Fibroblast of lung (primary cell): ENCODE measurements around the gene TPM4. TPM values are rescaled to one million over a fixed set of nuclear protein-coding genes. Genes with fewer than 3 reads are reported as not detected.

Experiments used
- DNase-seq, 2 donors: peaks; one replicate each; pipeline versions ENCODE4 v3.0.0 to v3.0.0-alpha.2; 2010; ENCODE audit warnings: low read depth in 2 of 2
- H2AFZ ChIP-seq: 2 replicates; pipeline ENCODE4 v1.5.1; 2012; ENCODE audit warnings: low read length, control low read depth, inconsistent platforms
- H3K27ac ChIP-seq: 2 replicates; pipeline ENCODE4 v1.5.1; 2011; ENCODE audit warnings: low read length, control low read depth; ENCODE audit not compliant: insufficient read depth
- H3K27me3 ChIP-seq: 2 replicates; pipeline ENCODE4 v1.5.1; 2011; ENCODE audit warnings: mild to moderate bottlenecking, low read length; ENCODE audit not compliant: control insufficient read depth, insufficient read depth
- H3K36me3 ChIP-seq: 2 replicates; pipeline ENCODE4 v1.5.1; 2011; ENCODE audit warnings: low read length; ENCODE audit not compliant: control insufficient read depth, insufficient read depth
- H3K4me1 ChIP-seq: 2 replicates; pipeline ENCODE4 v1.5.1; 2011; ENCODE audit warnings: low read length; ENCODE audit not compliant: control insufficient read depth, insufficient read depth; ENCODE audit errors: extremely low read depth
- H3K4me2 ChIP-seq: 2 replicates; pipeline ENCODE4 v1.5.1; 2011; ENCODE audit warnings: low read length, control low read depth; ENCODE audit not compliant: insufficient read depth; ENCODE audit errors: extremely low read depth
- H3K4me3 ChIP-seq, 4 experiments: fragments of 200-600 bp in 1 of 4; sonication (generic) in 1 of 4; replicated peaks in 1 of 4; 2 replicates each; pipeline ENCODE4 v1.5.1; 2011 to 2016; ENCODE audit warnings: low read length in 4 of 4, low read depth in 3 of 4, mild to moderate bottlenecking in 3 of 4, control low read depth in 2 of 4, inconsistent platforms in 1 of 4, mixed read lengths in 1 of 4; ENCODE audit not compliant: insufficient read depth in 1 of 4; ENCODE audit errors: control extremely low read depth in 1 of 4
- H3K79me2 ChIP-seq: 2 replicates; pipeline ENCODE4 v1.5.1; 2012; ENCODE audit warnings: mild to moderate bottlenecking, low read length, inconsistent platforms; ENCODE audit not compliant: control insufficient read depth, insufficient read depth
- H3K9ac ChIP-seq: 2 replicates; pipeline ENCODE4 v1.5.1; 2011; ENCODE audit warnings: mild to moderate bottlenecking, low read length, control low read depth; ENCODE audit not compliant: insufficient read depth
- H3K9me3 ChIP-seq: 2 replicates; pipeline ENCODE4 v1.5.1; 2012; ENCODE audit warnings: low read depth, low read length; ENCODE audit not compliant: control insufficient read depth, insufficient read depth
- H4K20me1 ChIP-seq: 2 replicates; pipeline ENCODE4 v1.5.1; 2011; ENCODE audit warnings: low read length; ENCODE audit not compliant: control insufficient read depth, insufficient read depth; ENCODE audit errors: extremely low read depth
- EZH2 ChIP-seq: IDR thresholded peaks from 2 replicates; pipeline ENCODE4 v1.5.1; 2012; ENCODE audit warnings: low read length, control low read depth, mild to moderate bottlenecking; ENCODE audit errors: missing control alignments
- polyA plus RNA-seq, 2 donors: library from polyadenylated mRNA; depleted of rRNA in 1 of 2; stranded (reverse) in 1 of 2; unstranded in 1 of 2; fragments of >200 nt; gene quantifications; 2 replicates each; pipeline ENCODE4 v1.2.1, GENCODE V29; 2011 to 2012; ENCODE audit warnings: missing spikeins in 1 of 2
- total RNA-seq: library from RNA; depleted of rRNA; stranded (reverse); fragments of >200 nt; gene quantifications from 2 replicates; pipeline ENCODE4 v1.2.1, GENCODE V29; 2014
- TF ChIP-seq, protein P1 (sequence below), 2 donors: IDR thresholded peaks in 1 of 2; conservative IDR thresholded peaks in 1 of 2; 1 replicate in 1 of 2; 2 replicates in 1 of 2; pipeline ENCODE4 v1.5.1; 2011 to 2012; ENCODE audit warnings: low read length in 2 of 2, control low read depth in 1 of 2, inconsistent platforms in 1 of 2, low read depth in 1 of 2, mild to moderate bottlenecking in 1 of 2

The TPM4 gene
- total and polyA plus RNA-seq, 2 donors (not counting 1 experiment from before 2014, with no cell fraction given), result 822 to 2,577 TPM

DNA sequence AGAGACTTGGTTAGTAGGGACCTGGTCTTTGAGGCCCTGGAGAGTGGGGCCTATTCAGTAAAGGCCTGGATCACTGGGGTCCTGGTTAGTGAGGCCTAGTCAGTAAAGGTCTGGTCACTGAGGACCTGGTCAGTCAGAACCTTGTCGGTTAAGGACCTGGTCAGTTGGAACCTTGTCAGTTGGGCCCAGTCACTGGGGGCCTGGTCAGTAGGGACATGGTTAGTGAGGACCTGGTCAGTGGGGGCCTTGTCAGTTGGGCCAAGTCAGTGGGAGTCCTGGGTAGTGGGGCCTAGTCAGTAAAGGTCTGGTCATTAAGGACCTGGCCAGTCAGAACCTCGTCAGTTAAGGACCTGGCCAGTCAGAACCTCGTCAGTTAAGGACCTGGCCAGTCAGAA, 43.2 kb upstream of the TPM4 start:
- Histone ChIP-seq H3K4me1 (no peaks in the 10 kb centered on the region), H3K36me3 (no peaks in the 10 kb centered on the region), H3K4me3 (no peak overlapping the region), H3K9ac (no peak overlapping the region), H2AFZ (no peak overlapping the region), H3K4me2 (no peak overlapping the region), H3K27ac (no peak overlapping the region), H4K20me1 (no peaks in the 10 kb centered on the region), H3K27me3 (no peaks in the 10 kb centered on the region), H3K79me2 (no peaks in the 10 kb centered on the region), H3K9me3 (no peaks in the 10 kb centered on the region)
- no peak for DNase-seq
- TF ChIP-seq, protein P1, sequence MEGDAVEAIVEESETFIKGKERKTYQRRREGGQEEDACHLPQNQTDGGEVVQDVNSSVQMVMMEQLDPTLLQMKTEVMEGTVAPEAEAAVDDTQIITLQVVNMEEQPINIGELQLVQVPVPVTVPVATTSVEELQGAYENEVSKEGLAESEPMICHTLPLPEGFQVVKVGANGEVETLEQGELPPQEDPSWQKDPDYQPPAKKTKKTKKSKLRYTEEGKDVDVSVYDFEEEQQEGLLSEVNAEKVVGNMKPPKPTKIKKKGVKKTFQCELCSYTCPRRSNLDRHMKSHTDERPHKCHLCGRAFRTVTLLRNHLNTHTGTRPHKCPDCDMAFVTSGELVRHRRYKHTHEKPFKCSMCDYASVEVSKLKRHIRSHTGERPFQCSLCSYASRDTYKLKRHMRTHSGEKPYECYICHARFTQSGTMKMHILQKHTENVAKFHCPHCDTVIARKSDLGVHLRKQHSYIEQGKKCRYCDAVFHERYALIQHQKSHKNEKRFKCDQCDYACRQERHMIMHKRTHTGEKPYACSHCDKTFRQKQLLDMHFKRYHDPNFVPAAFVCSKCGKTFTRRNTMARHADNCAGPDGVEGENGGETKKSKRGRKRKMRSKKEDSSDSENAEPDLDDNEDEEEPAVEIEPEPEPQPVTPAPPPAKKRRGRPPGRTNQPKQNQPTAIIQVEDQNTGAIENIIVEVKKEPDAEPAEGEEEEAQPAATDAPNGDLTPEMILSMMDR (conservative IDR thresholded peaks at IDR 0.05 in 1 of 2, IDR thresholded peaks at IDR 0.05 in 1 of 2; ENCODE audit: low read depth in 1 of 2, low read length in 2 of 2), result no peak
- TF ChIP-seq EZH2, result no peak

DNA sequence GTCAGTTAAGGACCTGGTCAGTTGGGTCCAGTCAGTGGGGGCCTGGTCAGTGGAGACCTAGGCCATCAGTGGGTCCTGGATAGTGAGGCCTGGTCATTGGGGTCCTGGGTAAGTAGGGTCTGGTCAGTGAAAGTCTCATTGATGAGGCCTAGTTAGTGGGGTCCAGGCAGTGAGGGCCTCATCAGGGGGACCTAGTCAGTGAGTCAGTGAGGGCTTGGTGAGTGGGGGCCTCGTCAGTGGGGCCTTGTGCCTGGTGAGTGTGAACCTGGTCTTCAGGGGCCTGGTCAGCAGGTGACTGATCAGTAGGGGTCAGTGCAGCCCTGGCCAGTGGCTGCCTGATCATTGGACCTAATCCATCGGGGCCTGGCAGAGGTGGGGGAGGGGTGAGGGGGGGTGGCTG, 42.6 kb upstream of the TPM4 start:
- Histone ChIP-seq H3K4me1 (no peaks in the 10 kb centered on the region), H3K27me3 (no peaks in the 10 kb centered on the region), H3K4me2 (no peak overlapping the region), H3K9ac (no peak overlapping the region), H3K9me3 (no peaks in the 10 kb centered on the region), H4K20me1 (no peaks in the 10 kb centered on the region), H3K27ac (no peak overlapping the region), H3K36me3 (no peaks in the 10 kb centered on the region), H3K4me3 (no peak overlapping the region), H2AFZ (no peak overlapping the region), H3K79me2 (no peaks in the 10 kb centered on the region)
- no peak for DNase-seq
- TF ChIP-seq EZH2, result no peak
- TF ChIP-seq, protein P1 (conservative IDR thresholded peaks at IDR 0.05 in 1 of 2, IDR thresholded peaks at IDR 0.05 in 1 of 2; ENCODE audit: low read depth in 1 of 2, low read length in 2 of 2), result no peak

DNA sequence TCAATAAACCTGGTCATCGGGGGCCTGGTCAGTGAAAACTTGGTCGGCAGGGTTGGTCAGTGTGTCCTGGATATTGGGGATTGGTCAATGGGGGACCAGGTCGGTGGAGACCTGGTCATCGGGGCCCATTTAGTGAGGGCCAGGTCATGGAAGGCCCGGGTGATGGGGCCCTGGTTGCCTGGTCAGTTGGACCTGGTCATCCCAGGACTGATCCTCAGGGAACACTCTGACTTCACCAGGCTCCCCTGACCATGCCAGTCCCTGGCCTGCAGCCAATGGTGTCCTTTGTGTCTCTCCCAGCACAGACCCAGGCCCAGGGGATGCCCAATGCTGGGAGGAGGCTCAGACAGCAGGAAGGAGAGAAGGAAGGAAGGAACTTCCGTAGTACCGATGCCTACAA, 42.1 kb upstream of the TPM4 start:
- no peak for DNase-seq

More for the DNA sequence above, 42.1 kb upstream of the TPM4 start:
- Histone ChIP-seq H3K4me3 (no peak overlapping the region), H4K20me1 (no peaks in the 10 kb centered on the region), H3K4me1 (no peaks in the 10 kb centered on the region), H3K4me2 (no peak overlapping the region), H2AFZ (no peak overlapping the region), H3K27ac (no peak overlapping the region), H3K9ac (no peak overlapping the region), H3K79me2 (no peaks in the 10 kb centered on the region), H3K9me3 (no peaks in the 10 kb centered on the region), H3K27me3 (no peaks in the 10 kb centered on the region), H3K36me3 (no peaks in the 10 kb centered on the region)
- TF ChIP-seq, protein P1 (conservative IDR thresholded peaks at IDR 0.05 in 1 of 2, IDR thresholded peaks at IDR 0.05 in 1 of 2; ENCODE audit: low read depth in 1 of 2, low read length in 2 of 2), result no peak
- TF ChIP-seq EZH2, result no peak
